ENCODE data around the gene DEF6.

DNA sequence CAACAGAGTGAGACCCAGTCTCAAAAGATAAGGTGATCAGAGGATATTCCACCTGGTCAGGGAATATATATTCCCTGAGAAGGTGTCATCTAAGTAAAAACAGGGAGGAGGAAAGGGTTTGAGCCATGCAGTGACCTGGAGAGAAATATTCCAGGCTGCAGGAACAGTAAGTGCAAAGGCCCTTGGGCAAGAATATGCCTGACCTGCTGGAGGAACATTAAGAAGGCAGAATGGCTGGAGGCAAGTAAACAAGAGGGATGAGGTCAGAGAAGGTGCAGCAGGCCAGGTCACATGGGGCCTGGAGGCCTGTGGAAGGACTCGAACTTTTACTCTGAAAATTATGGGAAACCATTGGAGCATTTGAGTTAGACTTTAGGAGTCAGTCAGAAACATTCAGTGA is 6.7 kb downstream of the DEF6 start:
- TF ChIP-seq GATA2 (IDR thresholded peaks at IDR 0.05; ENCODE audit: low read depth, low read length): no peak
- no peak for TF ChIP-seq GATA3 (IDR thresholded peaks at IDR 0.05; ENCODE audit: low read depth, low read length)
